KBM-7 (cell line): ENCODE data around the gene KIF1A.
A peak's percentile ranks its signal among the peaks of the same experiment; 100 is the strongest.

ENCODE experiments used
- DNase-seq: peaks from one replicate; pipeline ENCODE4 v3.0.0-alpha.2; 2015
- in situ Hi-C: fragments of 300-500 bp; cut with MboI; formaldehyde crosslinking; loops from 2 replicates; pipeline ENCODE4 v1.14.3; 2020; ENCODE audit warnings: low sequenced_read_pairs, low pct_unique_long_range_greater_than_20kb, mixed read lengths

The KIF1A gene

GRCh38 chr2:240823449-240824336 is 3.7 kb upstream of the KIF1A start:
- in situ Hi-C loops = no loop called here
- no peak for DNase-seq

DNA sequence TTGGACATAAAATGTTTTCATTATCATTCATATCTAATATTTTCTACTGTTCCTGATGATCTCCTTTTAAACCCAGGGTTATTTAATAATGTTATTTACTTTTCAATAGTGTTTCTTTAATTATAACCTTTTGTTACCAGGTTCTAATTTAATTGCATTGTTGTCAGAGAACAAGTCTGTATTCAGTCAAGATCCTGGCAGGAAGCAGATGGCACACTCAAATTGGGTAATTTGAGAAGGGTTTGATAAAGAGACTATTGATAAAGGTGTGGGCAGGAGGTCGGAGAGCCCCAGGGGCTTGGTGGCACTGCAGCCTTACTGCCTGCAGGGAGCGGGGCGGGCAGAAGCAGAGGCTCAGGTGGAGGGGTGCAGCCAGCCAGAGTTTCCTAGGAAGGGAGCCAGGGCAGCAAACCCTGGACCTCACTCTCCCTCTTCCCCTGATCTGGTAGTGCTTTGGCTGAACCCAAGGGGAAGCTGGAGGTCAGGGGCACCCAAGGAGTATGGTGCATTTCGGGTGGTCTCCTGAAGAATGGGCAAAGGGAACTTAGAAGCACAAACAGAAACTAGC is 2.3 kb upstream of the KIF1A start:
- DNase-seq = no peak

GRCh38 chr2:240821429-240821778 is 1.4 kb upstream of the KIF1A start:
- in situ Hi-C loops = no loop called here
- no peak for DNase-seq

More for the DNA sequence above, 2.3 kb upstream of the KIF1A start:
- in situ Hi-C loops = no loop called here

DNA sequence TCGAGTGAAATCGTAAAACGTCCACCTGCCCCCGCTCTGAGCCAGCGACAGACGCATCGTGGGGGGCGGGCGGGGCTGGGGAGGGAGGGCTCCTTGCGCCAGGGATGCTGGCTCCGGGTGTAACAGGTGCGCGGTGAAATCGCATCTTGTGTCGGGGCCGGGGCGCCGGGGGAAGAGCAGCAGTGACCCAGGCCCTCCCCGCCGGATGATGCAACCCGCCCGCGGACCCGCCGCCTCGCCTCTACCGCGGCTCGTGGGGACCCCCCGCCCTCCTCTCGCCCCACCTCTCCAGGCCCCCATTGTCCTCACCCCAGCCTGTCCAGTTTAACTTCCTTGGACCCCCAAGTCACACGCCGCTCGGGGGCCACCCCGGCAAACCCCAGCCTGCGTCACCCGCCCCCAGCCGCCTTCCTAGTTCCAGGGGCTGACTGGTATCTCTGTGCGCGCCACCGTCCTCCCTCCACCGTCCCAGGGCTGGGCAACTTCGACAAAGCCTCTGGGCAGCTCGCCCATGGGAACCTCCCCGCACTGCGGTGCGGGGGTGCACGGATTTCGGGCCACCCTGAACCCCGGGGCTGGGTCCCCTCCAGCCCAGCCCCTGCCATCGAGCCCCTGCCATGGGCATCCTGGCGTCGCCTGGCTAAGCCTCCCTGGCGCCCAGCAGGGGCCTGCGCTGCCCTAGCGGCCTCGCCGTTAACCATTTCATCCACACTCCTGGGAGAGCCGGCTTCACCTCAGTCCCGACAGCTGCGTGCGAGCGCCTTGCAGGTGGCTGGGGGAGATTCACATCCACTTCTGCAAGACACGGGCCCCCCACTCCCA is 799 bp upstream of the KIF1A start:
- in situ Hi-C loops = no loop called here
- peak; percentile 7 for DNase-seq

- in situ Hi-C loops = no loop called here
- DNase-seq = no peak
Measured at GRCh38 chr2:240819126-240819857, 727 bp downstream of the KIF1A start.

DNA sequence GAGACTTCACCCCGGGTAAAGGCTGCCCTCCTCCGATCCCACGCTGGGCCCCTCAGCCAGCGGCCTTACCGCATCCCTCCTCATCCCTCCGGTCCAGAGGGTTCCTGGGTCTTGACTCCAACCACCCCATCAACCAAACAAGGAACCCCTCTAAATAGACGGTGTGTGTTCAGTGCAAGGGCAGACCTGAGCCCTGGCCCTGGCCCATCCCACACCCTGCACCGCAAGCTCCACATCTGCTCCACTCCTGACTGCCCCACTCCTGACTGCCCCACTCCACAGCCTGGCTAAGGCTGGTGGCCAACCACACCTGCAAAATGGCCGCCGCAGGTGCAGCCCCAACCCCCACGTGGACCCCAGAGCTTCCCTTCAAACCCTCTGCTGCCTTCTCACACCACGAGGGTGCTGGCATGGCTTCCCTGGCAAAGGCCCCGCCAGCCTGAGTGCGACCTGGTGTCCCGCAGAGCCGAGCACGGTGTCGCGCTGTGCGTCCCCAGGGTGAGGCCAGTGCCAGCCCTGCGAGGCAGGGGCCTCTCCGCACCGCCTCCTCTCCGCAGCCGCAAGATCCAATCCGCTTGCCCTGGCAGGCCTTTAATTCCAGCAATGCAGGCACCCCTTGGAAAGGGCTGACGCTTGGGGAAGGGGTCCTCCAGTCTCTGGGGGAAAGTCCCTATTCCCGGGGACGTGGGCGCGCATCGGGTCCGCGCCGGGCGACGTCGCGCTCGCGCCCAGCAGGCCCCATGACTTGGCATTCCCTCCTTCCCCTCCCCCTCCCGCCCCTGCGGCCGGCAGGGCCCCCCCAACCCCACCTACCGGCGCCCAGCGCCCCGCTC is 1.5 kb downstream of the KIF1A start:
- in situ Hi-C loops = no loop called here
- DNase-seq = no peak

- DNase-seq = no peak
- in situ Hi-C loops = no loop called here
Measured at GRCh38 chr2:240817496-240818292, 2.3 kb downstream of the KIF1A start.

DNA sequence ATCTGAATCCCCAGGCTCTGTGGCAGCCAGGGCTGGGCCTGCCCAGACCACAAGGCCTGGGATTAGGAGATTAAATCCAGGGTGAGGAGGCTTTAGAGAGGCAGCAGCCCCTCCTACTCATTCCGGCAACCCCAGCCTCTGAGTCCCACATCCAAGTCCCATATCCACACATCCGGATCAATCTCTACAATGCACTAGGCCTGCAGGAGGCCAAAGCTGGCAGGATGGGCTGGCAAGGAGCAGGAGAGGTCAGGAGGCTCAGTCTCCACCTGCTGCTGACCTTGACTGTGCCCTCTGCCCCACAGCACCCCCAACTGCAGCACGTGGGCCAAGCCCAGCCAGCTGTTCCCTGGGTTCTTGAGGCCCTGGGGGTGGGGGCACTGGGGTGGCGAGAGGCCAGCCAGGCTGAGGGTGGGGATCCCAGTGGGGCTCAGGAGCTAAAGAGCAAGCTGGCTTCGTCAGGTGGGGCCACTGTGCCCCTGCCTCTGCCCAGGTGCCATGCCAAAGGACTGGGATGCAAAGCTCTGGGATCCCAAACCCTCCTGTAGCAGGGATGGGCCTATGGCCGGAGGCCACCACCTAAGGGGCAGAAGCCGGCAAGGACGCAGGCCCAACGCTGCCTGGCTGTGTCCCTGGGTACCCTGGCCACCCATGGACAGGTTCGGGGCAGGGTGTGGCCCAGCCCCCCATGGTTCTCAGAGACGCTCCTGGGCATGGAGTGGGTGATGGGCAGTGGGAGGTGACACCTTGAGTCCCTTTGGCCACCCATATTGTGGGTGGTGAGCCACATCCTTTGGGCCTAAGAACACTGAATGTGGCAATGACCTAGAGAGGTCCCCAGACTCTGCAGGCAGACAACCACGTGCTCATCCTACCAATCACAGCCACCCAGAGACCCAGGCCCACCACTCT is 3.2 kb downstream of the KIF1A start:
- no peak for DNase-seq
- in situ Hi-C loops = no loop called here

DNA sequence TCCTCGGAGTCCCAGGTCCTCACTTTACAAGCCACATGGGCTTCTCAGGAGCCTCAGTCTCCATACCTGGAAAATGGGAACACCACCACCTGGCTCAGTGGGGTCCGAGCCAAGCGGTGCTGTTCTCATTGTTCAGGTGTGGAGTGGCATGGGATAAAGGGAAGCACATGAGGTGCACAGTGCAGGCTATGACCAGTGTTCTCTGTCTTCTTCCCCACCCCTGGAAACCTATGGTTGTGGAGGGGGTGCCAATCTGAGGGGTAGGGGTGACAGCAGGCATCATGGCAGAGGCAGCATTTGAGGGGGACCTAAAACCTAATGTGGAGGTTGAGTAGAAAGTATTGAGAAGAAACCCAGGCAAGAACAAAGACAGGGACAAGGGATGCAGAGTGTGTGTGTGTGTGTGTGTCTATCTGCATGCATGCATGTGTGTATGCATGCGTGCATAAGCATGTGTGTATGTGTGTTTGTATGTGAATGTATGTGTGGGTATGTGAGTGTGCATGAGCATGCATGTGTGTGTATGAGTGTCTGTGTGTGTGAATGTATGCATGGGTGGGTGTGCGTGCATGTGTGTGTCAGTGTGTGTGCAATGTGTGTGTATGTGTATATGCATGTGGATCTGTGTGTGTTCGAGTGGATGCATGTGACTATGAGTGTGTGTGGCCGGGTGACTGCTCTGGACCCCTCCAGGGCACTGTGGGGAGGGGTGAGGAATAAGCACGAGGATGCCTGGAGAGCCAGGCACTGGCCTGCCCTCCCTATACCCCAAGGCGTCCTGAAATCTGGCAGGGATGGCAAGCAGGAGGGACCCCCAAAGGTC is 4.0 kb downstream of the KIF1A start:
- in situ Hi-C loops = no loop called here

GRCh38 chr2:240814946-240815760 is 4.9 kb downstream of the KIF1A start:
- DNase-seq = no peak
- in situ Hi-C loops = no loop called here

More for the DNA sequence above, 4.0 kb downstream of the KIF1A start:
- no peak for DNase-seq

GRCh38 chr2:240814280-240814679 is 5.7 kb downstream of the KIF1A start:
- DNase-seq = no peak
- in situ Hi-C loops = no loop called here

GRCh38 chr2:240813231-240813921 is 6.6 kb downstream of the KIF1A start:
- no peak for DNase-seq
- in situ Hi-C loops = no loop called here

DNA sequence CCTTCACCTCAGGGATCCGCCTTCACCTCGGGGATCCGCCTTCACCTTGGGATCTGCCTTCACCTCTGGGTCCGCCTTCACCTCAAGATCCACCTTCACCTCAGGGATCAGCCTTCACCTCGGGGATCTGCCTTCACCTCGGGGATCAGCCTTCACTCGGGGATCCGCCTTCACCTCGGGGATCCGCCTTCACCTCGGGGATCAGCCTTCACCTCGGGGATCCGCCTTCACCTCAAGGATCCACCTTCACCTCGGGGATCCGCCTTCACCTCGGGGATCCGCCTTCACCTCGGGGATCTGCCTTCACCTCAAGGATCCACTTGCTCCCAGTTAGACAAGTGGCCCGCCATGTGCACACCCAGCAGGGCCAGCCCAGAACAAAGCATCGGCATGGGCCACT is 7.3 kb downstream of the KIF1A start:
- in situ Hi-C loops = no loop called here
- no peak for DNase-seq

DNA sequence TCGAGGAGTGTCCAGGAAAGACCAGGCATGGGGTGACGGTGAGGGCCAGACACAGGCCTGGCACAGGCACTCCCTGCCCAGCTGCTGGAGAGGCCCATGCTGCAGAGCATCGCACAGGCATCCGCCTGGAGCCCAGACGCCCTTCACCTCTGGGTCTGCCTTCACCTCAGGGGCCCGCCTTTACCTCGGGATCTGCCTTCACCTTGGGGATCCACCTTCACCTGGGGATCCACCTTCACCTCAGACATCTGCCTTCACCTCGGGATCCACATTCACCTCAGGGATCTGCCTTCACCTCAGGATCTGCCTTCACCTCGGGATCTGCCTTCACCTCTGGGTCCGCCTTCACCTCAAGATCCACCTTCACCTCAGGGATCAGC is 7.7 kb downstream of the KIF1A start:
- DNase-seq = no peak
- in situ Hi-C loops = no loop called here
